DMS53 treated with DMSO at 0.1 percent for 48 hours (cell line): ENCODE results near the gene USP17L26.
"Not testable (repeated sequence)": the region's sequence is repeated elsewhere in the genome, so short reads cannot be mapped to it uniquely, and the experiment has no call there.

Experiments
- DNase-seq: peaks from one replicate; lab custom pipeline; 2025; ENCODE audit not compliant: unreplicated experiment; lab: John Stamatoyannopoulos, UW

The USP17L26 gene, protein sequence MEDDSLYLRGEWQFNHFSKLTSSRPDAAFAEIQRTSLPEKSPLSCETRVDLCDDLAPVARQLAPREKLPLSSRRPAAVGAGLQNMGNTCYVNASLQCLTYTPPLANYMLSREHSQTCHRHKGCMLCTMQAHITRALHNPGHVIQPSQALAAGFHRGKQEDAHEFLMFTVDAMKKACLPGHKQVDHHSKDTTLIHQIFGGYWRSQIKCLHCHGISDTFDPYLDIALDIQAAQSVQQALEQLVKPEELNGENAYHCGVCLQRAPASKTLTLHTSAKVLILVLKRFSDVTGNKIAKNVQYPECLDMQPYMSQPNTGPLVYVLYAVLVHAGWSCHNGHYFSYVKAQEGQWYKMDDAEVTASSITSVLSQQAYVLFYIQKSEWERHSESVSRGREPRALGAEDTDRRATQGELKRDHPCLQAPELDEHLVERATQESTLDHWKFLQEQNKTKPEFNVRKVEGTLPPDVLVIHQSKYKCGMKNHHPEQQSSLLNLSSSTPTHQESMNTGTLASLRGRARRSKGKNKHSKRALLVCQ

GRCh38 chr4:9334358-9334757 lies at the start of gene USP17L26:
TSS of gene USP17L26 (plus strand) at chr4:9334658. CDS start at chr4:9334658, 0 bp downstream.
- DNase-seq: not testable (repeated sequence)

DNA sequence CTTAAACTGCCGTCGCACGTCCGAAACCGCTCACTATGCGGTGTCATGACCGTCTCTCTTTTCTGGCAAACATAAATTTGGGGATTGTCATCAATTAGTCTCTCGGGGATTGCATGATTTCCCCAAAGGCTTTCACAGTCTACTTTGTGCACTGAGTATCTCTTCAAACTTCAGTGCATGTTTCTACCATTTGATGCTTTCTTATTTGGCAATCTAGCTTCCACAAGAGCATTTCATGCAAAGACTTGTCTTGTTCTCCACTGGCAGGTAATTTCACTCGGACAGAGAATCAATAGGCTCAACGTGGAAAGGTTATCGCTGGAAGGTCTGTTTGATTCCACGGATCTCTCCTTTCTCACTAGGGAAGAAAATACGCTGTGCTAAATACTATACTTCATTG lies 10.3 kb upstream of the USP17L26 start:
- not testable (repeated sequence) for DNase-seq

- DNase-seq: not testable (repeated sequence)
These were observed 9.6 kb upstream of the USP17L26 start, which contains the start of gene USP17L24 for GRCh38 chr4:9324865-9325264. TSS of gene USP17L24 (plus strand) at chr4:9325165. CDS start at chr4:9325165, 0 bp downstream.

GRCh38 chr4:9329611-9330010 lies 4.8 kb upstream of the USP17L26 start, which contains the start of gene USP17L25:
TSS of gene USP17L25 (plus strand) at chr4:9329911. CDS start at chr4:9329911, 0 bp downstream.
- DNase-seq: not testable (repeated sequence)

DNA sequence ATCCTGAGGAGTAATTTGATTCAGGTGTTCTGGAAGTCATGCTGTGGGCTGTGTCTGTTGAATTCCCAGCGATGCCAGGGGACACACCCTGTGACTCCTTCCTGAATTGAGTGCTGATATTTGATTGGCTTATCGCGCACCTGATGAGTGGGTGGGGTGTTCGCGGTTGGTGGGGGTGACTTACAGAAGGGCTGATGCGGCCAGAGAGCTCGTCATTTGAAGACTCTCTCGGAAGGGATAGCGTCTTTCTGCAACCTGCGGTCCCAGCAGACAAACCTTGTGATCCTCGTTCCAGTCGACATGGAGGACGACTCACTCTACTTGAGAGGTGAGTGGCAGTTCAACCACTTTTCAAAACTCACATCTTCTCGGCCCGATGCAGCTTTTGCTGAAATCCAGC lies 4.6 kb downstream of the USP17L26 start, which contains the start of gene USP17L5:
TSS of gene USP17L5 (plus strand) at position 301 of the 400 bp plus-strand sequence. CDS start at position 301, 0 bp downstream.
- DNase-seq: not testable (repeated sequence)

- DNase-seq: not testable (repeated sequence)
These were observed 9.4 kb downstream of the USP17L26 start, which contains the start of gene USP17L27 for GRCh38 chr4:9343848-9344247. TSS of gene USP17L27 (plus strand) at chr4:9344148. CDS start at chr4:9344148, 0 bp downstream.

DNA sequence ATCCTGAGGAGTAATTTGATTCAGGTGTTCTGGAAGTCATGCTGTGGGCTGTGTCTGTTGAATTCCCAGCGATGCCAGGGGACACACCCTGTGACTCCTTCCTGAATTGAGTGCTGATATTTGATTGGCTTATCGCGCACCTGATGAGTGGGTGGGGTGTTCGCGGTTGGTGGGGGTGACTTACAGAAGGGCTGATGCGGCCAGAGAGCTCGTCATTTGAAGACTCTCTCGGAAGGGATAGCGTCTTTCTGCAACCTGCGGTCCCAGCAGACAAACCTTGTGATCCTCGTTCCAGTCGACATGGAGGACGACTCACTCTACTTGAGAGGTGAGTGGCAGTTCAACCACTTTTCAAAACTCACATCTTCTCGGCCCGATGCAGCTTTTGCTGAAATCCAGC lies 14.1 kb downstream of the USP17L26 start, which contains the start of gene USP17L28:
TSS of gene USP17L28 (plus strand) at position 301 of the 400 bp plus-strand sequence. CDS start at position 301, 0 bp downstream.
- DNase-seq: not testable (repeated sequence)

- not testable (repeated sequence) for DNase-seq
These were observed 16.4 kb downstream of the USP17L26 start for GRCh38 chr4:9350866-9351265.

- DNase-seq: not testable (repeated sequence)
These were observed 18.9 kb downstream of the USP17L26 start, which contains the start of gene USP17L29 for GRCh38 chr4:9353338-9353737. TSS of gene USP17L29 (plus strand) at chr4:9353638. CDS start at chr4:9353638, 0 bp downstream.

GRCh38 chr4:9362829-9363228 lies 28.4 kb downstream of the USP17L26 start, which contains the start of gene USP17L30:
TSS of gene USP17L30 (plus strand) at chr4:9363129. CDS start at chr4:9363129, 0 bp downstream.
- DNase-seq: not testable (repeated sequence)

- DNase-seq: not testable (repeated sequence)
These were observed 45.4 kb downstream of the USP17L26 start for GRCh38 chr4:9379881-9380280.

DNA sequence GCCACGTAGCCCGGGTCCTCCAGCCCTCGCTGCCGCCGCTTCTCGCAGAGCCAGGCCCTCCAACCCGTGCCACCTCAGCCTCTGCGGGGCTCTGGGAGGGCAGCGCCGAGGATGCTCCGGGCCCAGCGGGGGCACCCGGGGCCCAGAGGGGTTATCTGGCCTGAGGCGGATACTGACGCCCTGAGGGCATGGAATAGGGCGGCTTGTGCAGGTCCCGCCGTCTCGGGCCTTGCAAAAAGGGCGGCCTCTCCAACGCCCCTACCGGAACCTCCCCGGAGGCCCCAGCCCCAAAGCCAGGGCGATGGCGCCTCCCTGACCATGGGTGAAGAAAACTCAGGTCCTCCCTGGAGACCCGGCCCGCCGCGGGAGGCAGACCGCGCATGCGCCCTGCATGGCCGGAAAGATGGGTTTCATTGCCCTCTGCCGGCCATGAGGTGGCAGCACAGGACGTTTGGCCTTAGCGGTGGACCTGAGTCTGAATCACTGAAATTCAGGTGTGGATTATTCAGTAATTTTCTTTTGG lies 46.6 kb downstream of the USP17L26 start:
- DNase-seq: not testable (repeated sequence)

DNA sequence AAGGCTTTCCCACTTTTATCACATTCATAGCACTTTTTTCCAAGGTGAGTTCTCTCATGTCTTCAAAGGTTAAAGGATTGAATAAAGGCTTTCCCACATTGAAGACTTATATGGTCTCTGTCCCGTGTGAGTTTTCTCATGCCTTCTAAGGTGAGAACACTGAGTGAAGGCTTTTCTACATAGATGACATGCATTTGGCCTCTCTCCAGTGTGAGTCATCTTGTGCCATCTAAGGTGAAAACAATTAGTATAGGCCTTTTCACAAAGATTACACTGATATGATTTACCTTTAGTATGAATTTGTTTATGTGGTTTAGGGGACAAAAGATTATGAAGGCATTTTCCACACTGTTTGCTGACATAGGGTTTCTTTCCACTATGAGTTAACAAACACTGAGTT lies 49.7 kb downstream of the USP17L26 start:
- no peak for DNase-seq
